ENCODE data around the gene MGP.

Gene MGP

DNA sequence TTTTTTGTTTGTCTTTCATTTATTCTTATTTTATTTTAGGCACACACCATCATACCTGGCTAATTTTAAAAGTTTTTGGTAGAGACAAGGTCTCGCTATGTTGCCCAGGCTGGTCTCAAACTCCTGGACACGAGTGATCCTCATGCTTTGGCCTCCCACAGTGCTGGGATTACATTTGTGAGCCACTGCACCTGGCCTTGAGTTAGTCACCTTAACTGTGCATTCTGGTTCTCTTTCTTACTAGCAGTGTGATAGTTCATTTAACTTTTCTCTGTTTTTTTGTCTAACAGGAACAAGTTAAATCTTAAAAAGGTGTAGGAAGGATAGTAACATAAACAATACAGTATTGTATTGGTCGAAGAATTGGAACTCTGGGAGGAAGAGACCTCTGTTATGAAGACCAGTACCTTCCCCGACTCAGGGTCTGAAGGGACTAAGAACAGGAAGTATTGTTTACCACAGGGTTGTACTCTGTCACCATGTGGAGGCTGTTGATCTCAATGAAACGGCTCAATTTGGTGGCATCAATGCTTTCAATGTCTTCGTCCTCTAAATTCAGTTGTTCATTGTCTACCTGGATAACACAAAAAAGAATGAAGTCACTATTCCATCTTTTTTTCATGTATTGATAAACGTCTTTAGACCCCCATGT is 34.9 kb upstream of the MGP start:
- no peaks in the 10 kb centered on the region for H3K36me3 ChIP-seq (ENCODE audit: insufficient read depth, low read length)
- H3K27me3 ChIP-seq (ENCODE audit: insufficient read depth, low read length): no peaks in the 10 kb centered on the region
- no peak overlapping the region for H3K27ac ChIP-seq (ENCODE audit: low read depth, low read length)
- no peak overlapping the region for H3K9ac ChIP-seq (ENCODE audit: low read depth, low read length)
- H3K4me3 ChIP-seq (ENCODE audit: low read length): no peak overlapping the region
- H3K4me1 ChIP-seq (ENCODE audit: insufficient read depth, low read length): no peaks in the 10 kb centered on the region
- WGBS: 89% methylated on average over 7 of the region's 7 CpGs
- H3K9me3 ChIP-seq (ENCODE audit: insufficient read depth, low read depth, low read length): no peaks in the 10 kb centered on the region

GRCh38 chr12:14919455-14919854 is 33.8 kb upstream of the MGP start:
- no peak overlapping the region for H3K27ac ChIP-seq (ENCODE audit: low read depth, low read length)
- H3K4me1 ChIP-seq (ENCODE audit: insufficient read depth, low read length): no peaks in the 10 kb centered on the region
- no peaks in the 10 kb centered on the region for H3K9me3 ChIP-seq (ENCODE audit: insufficient read depth, low read depth, low read length)
- no peak overlapping the region for H3K9ac ChIP-seq (ENCODE audit: low read depth, low read length)
- no peaks in the 10 kb centered on the region for H3K36me3 ChIP-seq (ENCODE audit: insufficient read depth, low read length)
- H3K4me3 ChIP-seq (ENCODE audit: low read length): no peak overlapping the region
- H3K27me3 ChIP-seq (ENCODE audit: insufficient read depth, low read length): no peaks in the 10 kb centered on the region

GRCh38 chr12:14915736-14916135 is 30.1 kb upstream of the MGP start:
- no peaks in the 10 kb centered on the region for H3K27me3 ChIP-seq (ENCODE audit: insufficient read depth, low read length)
- no peaks in the 10 kb centered on the region for H3K4me1 ChIP-seq (ENCODE audit: insufficient read depth, low read length)
- H3K36me3 ChIP-seq (ENCODE audit: insufficient read depth, low read length): no peaks in the 10 kb centered on the region
- no CpG with 5 or more reads among the region's 2 CpGs for WGBS
- no peak overlapping the region for H3K27ac ChIP-seq (ENCODE audit: low read depth, low read length)
- H3K9ac ChIP-seq (ENCODE audit: low read depth, low read length): no peak overlapping the region
- no peaks in the 10 kb centered on the region for H3K9me3 ChIP-seq (ENCODE audit: insufficient read depth, low read depth, low read length)
- no peak overlapping the region for H3K4me3 ChIP-seq (ENCODE audit: low read length)

- WGBS: 89% methylated on average over 4 of the region's 4 CpGs
- H3K9ac ChIP-seq (ENCODE audit: low read depth, low read length): no peak overlapping the region
- H3K36me3 ChIP-seq (ENCODE audit: insufficient read depth, low read length): no peaks in the 10 kb centered on the region
These were observed 27.7 kb upstream of the MGP start for GRCh38 chr12:14913381-14913781.

GRCh38 chr12:14911131-14911530 is 25.5 kb upstream of the MGP start:
- 97% methylated on average over 2 of the region's 2 CpGs for WGBS

More at GRCh38 chr12:14913381-14913781, 27.7 kb upstream of the MGP start:
- H3K4me3 ChIP-seq (ENCODE audit: low read length): no peak overlapping the region
- no peak overlapping the region for H3K27ac ChIP-seq (ENCODE audit: low read depth, low read length)
- H3K27me3 ChIP-seq (ENCODE audit: insufficient read depth, low read length): no peaks in the 10 kb centered on the region
- H3K9me3 ChIP-seq (ENCODE audit: insufficient read depth, low read depth, low read length): no peaks in the 10 kb centered on the region
- H3K4me1 ChIP-seq (ENCODE audit: insufficient read depth, low read length): no peaks in the 10 kb centered on the region

GRCh38 chr12:14910090-14910915 is 24.6 kb upstream of the MGP start:
- no peak overlapping the region for H3K4me3 ChIP-seq (ENCODE audit: low read length)
- no peak overlapping the region for H3K27ac ChIP-seq (ENCODE audit: low read depth, low read length)
- no peaks in the 10 kb centered on the region for H3K36me3 ChIP-seq (ENCODE audit: insufficient read depth, low read length)
- no peaks in the 10 kb centered on the region for H3K9me3 ChIP-seq (ENCODE audit: insufficient read depth, low read depth, low read length)
- WGBS: 91% methylated on average over 5 of the region's 5 CpGs
- no peaks in the 10 kb centered on the region for H3K4me1 ChIP-seq (ENCODE audit: insufficient read depth, low read length)
- no peak overlapping the region for H3K9ac ChIP-seq (ENCODE audit: low read depth, low read length)
- H3K27me3 ChIP-seq (ENCODE audit: insufficient read depth, low read length): no peaks in the 10 kb centered on the region

More at GRCh38 chr12:14911131-14911530, 25.5 kb upstream of the MGP start:
- Histone ChIP-seq H3K4me3 (ENCODE audit: low read length) (no peak overlapping the region), H3K4me1 (ENCODE audit: insufficient read depth, low read length) (no peaks in the 10 kb centered on the region), H3K27me3 (ENCODE audit: insufficient read depth, low read length) (no peaks in the 10 kb centered on the region), H3K36me3 (ENCODE audit: insufficient read depth, low read length) (no peaks in the 10 kb centered on the region), H3K9ac (ENCODE audit: low read depth, low read length) (no peak overlapping the region), H3K27ac (ENCODE audit: low read depth, low read length) (no peak overlapping the region), H3K9me3 (ENCODE audit: insufficient read depth, low read depth, low read length) (no peaks in the 10 kb centered on the region)

- no peak overlapping the region for H3K4me3 ChIP-seq (ENCODE audit: low read length)
- no peaks in the 10 kb centered on the region for H3K4me1 ChIP-seq (ENCODE audit: insufficient read depth, low read length)
- H3K9ac ChIP-seq (ENCODE audit: low read depth, low read length): no peak overlapping the region
- no peak overlapping the region for H3K27ac ChIP-seq (ENCODE audit: low read depth, low read length)
- H3K9me3 ChIP-seq (ENCODE audit: insufficient read depth, low read depth, low read length): no peaks in the 10 kb centered on the region
- H3K27me3 ChIP-seq (ENCODE audit: insufficient read depth, low read length): no peaks in the 10 kb centered on the region
- 88% methylated on average over 1 of the region's 1 CpG for WGBS
- no peaks in the 10 kb centered on the region for H3K36me3 ChIP-seq (ENCODE audit: insufficient read depth, low read length)
These were observed 22.3 kb upstream of the MGP start for GRCh38 chr12:14907953-14908352.

DNA sequence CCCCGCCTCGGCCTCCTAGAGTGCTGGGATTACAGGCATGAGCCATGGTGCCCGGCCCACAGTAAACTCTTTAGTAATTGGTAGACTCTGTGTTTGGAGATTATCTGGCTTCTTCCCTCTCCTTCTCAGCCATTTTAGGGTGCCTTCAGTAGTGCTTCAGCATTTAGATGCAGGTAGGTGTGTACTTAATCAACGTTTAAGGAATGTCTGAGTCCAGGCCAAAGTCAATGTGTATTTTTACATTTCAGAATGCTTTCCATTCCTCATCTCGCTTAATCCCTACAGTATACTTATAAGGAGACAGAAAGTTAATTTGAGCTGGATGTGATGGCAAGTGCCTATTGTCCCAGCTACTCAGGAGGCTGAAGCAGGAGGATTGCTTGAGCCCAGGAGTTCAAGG is 20.5 kb upstream of the MGP start:
- 93% methylated on average over 3 of the region's 5 CpGs for WGBS
- no peaks in the 10 kb centered on the region for H3K36me3 ChIP-seq (ENCODE audit: insufficient read depth, low read length)
- no peak overlapping the region for H3K9ac ChIP-seq (ENCODE audit: low read depth, low read length)
- H3K27ac ChIP-seq (ENCODE audit: low read depth, low read length): no peak overlapping the region
- no peaks in the 10 kb centered on the region for H3K27me3 ChIP-seq (ENCODE audit: insufficient read depth, low read length)
- no peaks in the 10 kb centered on the region for H3K4me1 ChIP-seq (ENCODE audit: insufficient read depth, low read length)
- no peaks in the 10 kb centered on the region for H3K9me3 ChIP-seq (ENCODE audit: insufficient read depth, low read depth, low read length)
- H3K4me3 ChIP-seq (ENCODE audit: low read length): no peak overlapping the region

GRCh38 chr12:14905269-14906004 is 19.8 kb upstream of the MGP start:
- no peak overlapping the region for H3K9ac ChIP-seq (ENCODE audit: low read depth, low read length)
- H3K27ac ChIP-seq (ENCODE audit: low read depth, low read length): no peak overlapping the region
- no peak overlapping the region for H3K4me3 ChIP-seq (ENCODE audit: low read length)
- no peaks in the 10 kb centered on the region for H3K4me1 ChIP-seq (ENCODE audit: insufficient read depth, low read length)
- no peaks in the 10 kb centered on the region for H3K36me3 ChIP-seq (ENCODE audit: insufficient read depth, low read length)
- no peaks in the 10 kb centered on the region for H3K9me3 ChIP-seq (ENCODE audit: insufficient read depth, low read depth, low read length)
- 95% methylated on average over 5 of the region's 5 CpGs for WGBS
- H3K27me3 ChIP-seq (ENCODE audit: insufficient read depth, low read length): no peaks in the 10 kb centered on the region

GRCh38 chr12:14904854-14905253 is 19.2 kb upstream of the MGP start:
- no peaks in the 10 kb centered on the region for H3K4me1 ChIP-seq (ENCODE audit: insufficient read depth, low read length)
- no peaks in the 10 kb centered on the region for H3K27me3 ChIP-seq (ENCODE audit: insufficient read depth, low read length)
- H3K4me3 ChIP-seq (ENCODE audit: low read length): no peak overlapping the region
- WGBS: 94% methylated on average over 8 of the region's 8 CpGs
- H3K9ac ChIP-seq (ENCODE audit: low read depth, low read length): no peak overlapping the region
- H3K27ac ChIP-seq (ENCODE audit: low read depth, low read length): no peak overlapping the region
- H3K9me3 ChIP-seq (ENCODE audit: insufficient read depth, low read depth, low read length): no peaks in the 10 kb centered on the region
- H3K36me3 ChIP-seq (ENCODE audit: insufficient read depth, low read length): no peaks in the 10 kb centered on the region

DNA sequence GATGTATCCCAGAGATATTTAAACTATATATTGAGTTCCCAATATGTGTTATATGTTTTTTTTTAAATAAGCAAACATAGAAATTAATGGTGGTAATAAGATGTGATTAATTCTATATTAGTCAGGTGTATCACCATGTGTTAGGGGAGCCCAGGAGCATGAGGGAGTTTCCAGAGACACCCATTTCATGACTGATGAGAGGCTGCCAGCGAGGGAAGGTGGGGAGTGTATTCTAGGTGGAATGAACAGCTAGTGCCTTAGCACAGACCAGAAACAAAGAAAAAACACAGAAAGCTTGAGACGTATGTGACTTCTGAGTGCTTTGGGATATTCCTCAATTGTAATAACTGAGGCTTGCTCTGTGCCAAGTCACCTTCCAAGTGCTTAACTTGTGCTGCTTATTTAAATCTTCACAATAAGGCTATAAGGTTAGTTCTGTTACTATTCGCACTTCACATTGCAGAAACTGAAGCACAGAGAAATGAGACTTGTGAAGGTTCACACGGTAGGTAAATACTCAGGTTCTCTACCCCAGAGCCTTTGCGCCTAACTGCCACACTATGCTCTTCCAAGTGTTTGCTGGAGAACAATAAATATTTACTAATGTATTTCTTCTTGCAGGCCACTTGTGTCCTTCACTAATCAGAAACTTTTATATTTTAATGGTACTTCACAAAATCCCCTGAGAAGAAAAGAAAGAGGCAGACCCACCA is 17.9 kb upstream of the MGP start:
- H3K9ac ChIP-seq (ENCODE audit: low read depth, low read length): no peak overlapping the region
- H3K27ac ChIP-seq (ENCODE audit: low read depth, low read length): no peak overlapping the region
- H3K36me3 ChIP-seq (ENCODE audit: insufficient read depth, low read length): no peaks in the 10 kb centered on the region
- H3K9me3 ChIP-seq (ENCODE audit: insufficient read depth, low read depth, low read length): no peaks in the 10 kb centered on the region
- H3K4me3 ChIP-seq (ENCODE audit: low read length): no peak overlapping the region
- H3K4me1 ChIP-seq (ENCODE audit: insufficient read depth, low read length): no peaks in the 10 kb centered on the region
- no peaks in the 10 kb centered on the region for H3K27me3 ChIP-seq (ENCODE audit: insufficient read depth, low read length)
- WGBS: 98% methylated on average over 5 of the region's 5 CpGs
